KMS-11 (cell line): ENCODE results near the gene DAB2.

Experiments used
- H2AFZ ChIP-seq: fragments of 200-600 bp; sonication (generic); 2 replicates; pipeline ENCODE4 v1.6.1; 2016; ENCODE audit warnings: antibody characterized with exemption, mixed run types, low read depth
- H3K27ac ChIP-seq: fragments of 200-600 bp; sonication (generic); 2 replicates; pipeline ENCODE4 v1.6.1; 2016; ENCODE audit warnings: mild to moderate bottlenecking, mixed run types
- H3K27me3 ChIP-seq: fragments of 200-600 bp; sonication (generic); 2 replicates; pipeline ENCODE4 v1.6.1; 2017; ENCODE audit warnings: mild to moderate bottlenecking, low read depth, mixed run types, moderate library complexity; ENCODE audit not compliant: insufficient read depth
- H3K36me3 ChIP-seq: fragments of 200-600 bp; sonication (generic); 2 replicates; pipeline ENCODE4 v1.6.1; 2017; ENCODE audit warnings: mild to moderate bottlenecking, mixed run types; ENCODE audit not compliant: insufficient read depth
- H3K4me1 ChIP-seq: fragments of 200-600 bp; sonication (generic); 2 replicates; pipeline ENCODE4 v1.6.1; 2016; ENCODE audit warnings: mild to moderate bottlenecking, low read depth, mixed run types; ENCODE audit not compliant: poor library complexity, severe bottlenecking
- H3K4me2 ChIP-seq: fragments of 200-600 bp; sonication (generic); 2 replicates; pipeline ENCODE4 v1.7.0; 2016; ENCODE audit warnings: mild to moderate bottlenecking, mixed run types
- H3K4me3 ChIP-seq: fragments of 200-600 bp; sonication (generic); IDR thresholded peaks from 2 replicates; pipeline ENCODE4 v1.6.1; 2017; ENCODE audit warnings: low read depth, low read length, mixed read lengths; ENCODE audit not compliant: insufficient read depth
- H3K79me2 ChIP-seq: fragments of 200-600 bp; sonication (generic); 2 replicates; pipeline ENCODE4 v1.6.1; 2016; ENCODE audit warnings: low read depth, mixed run types; ENCODE audit not compliant: insufficient read depth
- H3K9ac ChIP-seq: fragments of 200-600 bp; sonication (generic); 2 replicates; pipeline ENCODE4 v1.6.1; 2016; ENCODE audit warnings: mild to moderate bottlenecking, mixed run types
- H4K20me1 ChIP-seq: fragments of 200-600 bp; sonication (generic); 2 replicates; pipeline ENCODE4 v1.6.1; 2016; ENCODE audit warnings: mild to moderate bottlenecking, mixed run types; ENCODE audit not compliant: insufficient read depth
- CTCF ChIP-seq: fragments of 200-600 bp; sonication (generic); conservative IDR thresholded peaks from 2 replicates; pipeline ENCODE4 v1.6.1; 2017; ENCODE audit warnings: low read depth, mild to moderate bottlenecking, antibody characterized with exemption, low read length, moderate library complexity, mixed read lengths

The DAB2 gene

GRCh38 chr5:39370555-39371366 lies 54.0 kb downstream of the DAB2 start:
- H3K4me3 ChIP-seq = no peak overlapping the region
- H3K79me2 ChIP-seq = no peaks in the 10 kb centered on the region
- no peak overlapping the region for H2AFZ ChIP-seq
- H3K4me1 ChIP-seq = peaks cover 3% of the 10 kb centered on the region
- peaks cover 3% of the 10 kb centered on the region; the same call in 1 of the 2 replicates for H3K27me3 ChIP-seq
- no peak overlapping the region for H3K4me2 ChIP-seq
- no peak for TF ChIP-seq CTCF
- H3K27ac ChIP-seq = no peak overlapping the region
- H3K9ac ChIP-seq = no peak overlapping the region
- no peaks in the 10 kb centered on the region for H4K20me1 ChIP-seq
- H3K36me3 ChIP-seq = no peaks in the 10 kb centered on the region

- H2AFZ ChIP-seq = no peak overlapping the region
- H3K9ac ChIP-seq = no peak overlapping the region
- H3K36me3 ChIP-seq = no peaks in the 10 kb centered on the region
- no peaks in the 10 kb centered on the region for H3K79me2 ChIP-seq
- TF ChIP-seq CTCF = no peak
- H3K4me2 ChIP-seq = no peak overlapping the region
- peaks cover 3% of the 10 kb centered on the region; the same call in 1 of the 2 replicates for H3K27me3 ChIP-seq
- H3K27ac ChIP-seq = no peak overlapping the region
- no peak overlapping the region for H3K4me3 ChIP-seq
- H4K20me1 ChIP-seq = no peaks in the 10 kb centered on the region
- peaks cover 3% of the 10 kb centered on the region for H3K4me1 ChIP-seq
Measured at GRCh38 chr5:39369123-39369815, 55.5 kb downstream of the DAB2 start.

GRCh38 chr5:39368116-39368515 lies 56.7 kb downstream of the DAB2 start:
- Histone ChIP-seq H3K27me3 (peaks cover 3% of the 10 kb centered on the region; the same call in 1 of the 2 replicates), H3K4me2 (no peak overlapping the region), H2AFZ (no peak overlapping the region), H4K20me1 (no peaks in the 10 kb centered on the region), H3K36me3 (no peaks in the 10 kb centered on the region), H3K27ac (no peak overlapping the region), H3K4me1 (peaks cover 3% of the 10 kb centered on the region), H3K79me2 (no peaks in the 10 kb centered on the region), H3K9ac (no peak overlapping the region), H3K4me3 (no peak overlapping the region)
- no peak for TF ChIP-seq CTCF

GRCh38 chr5:39367711-39368110 lies 57.1 kb downstream of the DAB2 start:
- no peak overlapping the region for H3K27ac ChIP-seq
- no peaks in the 10 kb centered on the region for H3K36me3 ChIP-seq
- H3K79me2 ChIP-seq = no peaks in the 10 kb centered on the region
- no peak overlapping the region for H3K4me2 ChIP-seq
- H3K4me3 ChIP-seq = no peak overlapping the region
- TF ChIP-seq CTCF = no peak
- no peak overlapping the region for H3K9ac ChIP-seq
- no peak overlapping the region for H2AFZ ChIP-seq
- peaks cover 3% of the 10 kb centered on the region for H3K4me1 ChIP-seq
- H3K27me3 ChIP-seq = peaks cover 3% of the 10 kb centered on the region; the same call in 1 of the 2 replicates
- no peaks in the 10 kb centered on the region for H4K20me1 ChIP-seq
